ENCODE measurements around the gene NFKBIE. TPM values are rescaled to one million over a fixed set of nuclear protein-coding genes. Genes with fewer than 3 reads are reported as not detected.

NFKBIE gene
- total and polyA plus RNA-seq, 2 of the 13 experiments (the other 11 are each of a cell fraction or from before 2014, with no cell fraction given): 6.7 to 14.5 TPM

GRCh38 chr6:44237813-44238433 is 27.4 kb downstream of the NFKBIE start (continued):
- peak; percentile 92; the same call in 1 of the 2 replicates for TF ChIP-seq ZNF691 (CRISPR knock-in tag; IDR thresholded peaks at IDR 0.05; ENCODE audit: borderline replicate concordance, low read depth)
- peak; percentile 67; the same call in 1 of the 2 replicates for TF ChIP-seq BRF2 (CRISPR knock-in tag; IDR thresholded peaks at IDR 0.05)
- TF ChIP-seq ZNF446 (CRISPR knock-in tag; IDR thresholded peaks at IDR 0.05): no peak
- no peak for TF ChIP-seq ZNF207 (IDR thresholded peaks at IDR 0.05; ENCODE audit: borderline replicate concordance)
- TF ChIP-seq GATA4 (IDR thresholded peaks at IDR 0.05; ENCODE audit: borderline replicate concordance, low read depth): 0 out of 2 replicates have a peak, but pooled peaks have one; percentile 13
- no peak for TF ChIP-seq SP5 (CRISPR knock-in tag; IDR thresholded peaks at IDR 0.05; ENCODE audit: borderline replicate concordance, low read depth)
- TF ChIP-seq KLF16 (CRISPR knock-in tag; IDR thresholded peaks at IDR 0.05): peak in 1 of 2 experiments; percentile 29; a peak in 1 of 4 replicates
- peak; percentile 37; the same call in 1 of the 2 replicates for TF ChIP-seq ZBTB39 (CRISPR knock-in tag; IDR thresholded peaks at IDR 0.05)
- no peak for TF ChIP-seq ZNF577 (CRISPR knock-in tag; IDR thresholded peaks at IDR 0.05; ENCODE audit: borderline replicate concordance, low read depth)
- no peak for TF ChIP-seq ZNF816 (CRISPR knock-in tag; IDR thresholded peaks at IDR 0.05; ENCODE audit: borderline replicate concordance)
- no peak for TF ChIP-seq ZNF230 (CRISPR knock-in tag; IDR thresholded peaks at IDR 0.05)
- TF ChIP-seq ZNF570 (CRISPR knock-in tag; IDR thresholded peaks at IDR 0.05; ENCODE audit: borderline replicate concordance): no peak; the same call in 1 of the 2 replicates
- TF ChIP-seq ZNF512 (CRISPR knock-in tag; IDR thresholded peaks at IDR 0.05): no peak
- no peak for TF ChIP-seq HMGA1 (CRISPR knock-in tag; conservative IDR thresholded peaks at IDR 0.05)
- TF ChIP-seq SRF (IDR thresholded peaks at IDR 0.05; ENCODE audit: low read depth, low read length): no peak
- no peak for TF ChIP-seq HNF4G (IDR thresholded peaks at IDR 0.05; ENCODE audit: borderline replicate concordance, low read depth, low read length)
- peak; percentile 6; the same call in 1 of the 2 replicates for TF ChIP-seq HNF4G (CRISPR knock-in tag; IDR thresholded peaks at IDR 0.05; ENCODE audit: borderline replicate concordance, low read depth)
- no peak for TF ChIP-seq ZSCAN22 (CRISPR knock-in tag; IDR thresholded peaks at IDR 0.05)
- no peak for TF ChIP-seq IKZF4 (CRISPR knock-in tag; IDR thresholded peaks at IDR 0.05; ENCODE audit: borderline replicate concordance, low read depth, not compliant biosample characterization)
- TF ChIP-seq ZNF530 (CRISPR knock-in tag; IDR thresholded peaks at IDR 0.05; ENCODE audit: low read depth): no peak

All from HepG2 (cell line).